Cardiac muscle cell (in vitro differentiated cells and primary cell): Measurements from ENCODE around the gene ACOT9. TPM values are rescaled to one million over a fixed set of nuclear protein-coding genes. Genes with fewer than 3 reads are reported as not detected.

ENCODE experiments used
- DNase-seq, 2 donors: peaks; one replicate each; pipeline versions ENCODE4 v3.0.0 to v3.0.0-alpha.2; 2010 to 2017; ENCODE audit warnings: low read depth in 1 of 2, low spot score in 1 of 2
- H3K27ac ChIP-seq: fragments of 200-600 bp; sonication (generic); 2 replicates; pipeline ENCODE4 v1.5.1; 2016
- H3K27me3 ChIP-seq: fragments of 200-600 bp; sonication (generic); 2 replicates; pipeline ENCODE4 v1.6.0; 2016; ENCODE audit warnings: control low read depth
- H3K36me3 ChIP-seq: fragments of 200-600 bp; sonication (generic); 2 replicates; pipeline ENCODE4 v1.5.1; 2016; ENCODE audit warnings: control low read depth
- H3K4me1 ChIP-seq: fragments of 200-600 bp; sonication (generic); 2 replicates; pipeline ENCODE4 v1.8.1; 2017; ENCODE audit warnings: low read depth, mild to moderate bottlenecking, mixed run types
- H3K4me3 ChIP-seq: fragments of 200-600 bp; sonication (generic); 2 replicates; pipeline ENCODE4 v1.5.1; 2016; ENCODE audit warnings: mild to moderate bottlenecking
- H3K9me3 ChIP-seq: fragments of 200-600 bp; sonication (generic); 2 replicates; pipeline ENCODE4 v1.5.1; 2017; ENCODE audit warnings: low read depth, mild to moderate bottlenecking, control low read depth
- CTCF ChIP-seq: IDR thresholded peaks from 2 replicates; pipeline ENCODE4 v1.5.1; 2012; ENCODE audit warnings: low read depth, mild to moderate bottlenecking, low read length
- polyA plus RNA-seq: library from polyadenylated mRNA; unstranded; fragments of >200 nt; fragmentation: Nextera tagmentation; extraction: Ambion mirVana; gene quantifications from 2 replicates; pipeline ENCODE4 v1.2.1, GENCODE V29; 2016
- total RNA-seq: library from RNA; depleted of rRNA; stranded (reverse); fragments of >200 nt; gene quantifications from 2 replicates; pipeline ENCODE4 v1.2.3, GENCODE V29; 2016

Gene ACOT9
- total and polyA plus RNA-seq, 2 experiments from 2014 or later, result 22.2 to 31.1 TPM

GRCh38 chrX:23659339-23659738 is 83.7 kb downstream of the ACOT9 start:
- TF ChIP-seq CTCF, result no peak
- no peak overlapping the region for H3K4me3 ChIP-seq

GRCh38 chrX:23656684-23657083 is 86.4 kb downstream of the ACOT9 start:
- Histone ChIP-seq H3K27me3 (no peaks in the 10 kb centered on the region), H3K27ac (no peak overlapping the region), H3K4me3 (no peak overlapping the region), H3K4me1 (no peaks in the 10 kb centered on the region), H3K9me3 (no peaks in the 10 kb centered on the region), H3K36me3 (no peaks in the 10 kb centered on the region)
- TF ChIP-seq CTCF, result no peak
- no peak for DNase-seq

More at GRCh38 chrX:23659339-23659738, 83.7 kb downstream of the ACOT9 start:
- no peaks in the 10 kb centered on the region for H3K36me3 ChIP-seq
- H3K27ac ChIP-seq, result no peak overlapping the region
- no peaks in the 10 kb centered on the region for H3K4me1 ChIP-seq
- no peaks in the 10 kb centered on the region for H3K27me3 ChIP-seq
- no peaks in the 10 kb centered on the region for H3K9me3 ChIP-seq
- no peak for DNase-seq

DNA sequence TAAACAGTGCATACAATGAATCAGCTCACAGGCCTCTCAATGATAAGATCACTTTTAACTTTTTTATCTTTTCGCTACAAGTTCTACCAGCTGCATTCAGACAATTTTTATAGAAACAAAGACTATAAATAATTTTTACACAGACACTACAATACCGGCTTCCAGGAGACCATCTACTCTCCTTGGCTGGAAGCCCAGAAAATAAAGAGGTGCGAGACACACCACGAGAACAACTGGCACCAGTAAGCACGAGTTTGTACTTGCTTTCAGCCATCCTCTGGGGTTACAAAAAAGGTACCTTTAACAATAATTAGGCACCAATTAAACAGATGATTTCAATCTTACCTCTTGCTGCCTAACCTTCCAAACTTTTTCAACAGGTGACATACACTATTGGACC is 87.0 kb downstream of the ACOT9 start:
- Histone ChIP-seq H3K4me3 (no peak overlapping the region), H3K27ac (no peak overlapping the region), H3K27me3 (no peaks in the 10 kb centered on the region), H3K36me3 (no peaks in the 10 kb centered on the region), H3K4me1 (no peaks in the 10 kb centered on the region), H3K9me3 (no peaks in the 10 kb centered on the region)
- no peak for DNase-seq
- no peak for TF ChIP-seq CTCF

Other genes starting within 250 kb of the ACOT9 start
- 353 and 397 TPM in 2 replicates for gene PRDX4, start 75.8 kb downstream of the ACOT9 start, total RNA-seq
- 402 and 404 TPM in 2 replicates for gene PRDX4, start 75.8 kb downstream of the ACOT9 start, polyA plus RNA-seq
- gene SAT1, start 39.9 kb upstream of the ACOT9 start, total RNA-seq, result 89.8 and 238 TPM in 2 replicates
- 127 and 290 TPM in 2 replicates for gene SAT1, start 39.9 kb upstream of the ACOT9 start, polyA plus RNA-seq
- 44.9 and 74.7 TPM in 2 replicates for gene APOO, start 164.7 kb upstream of the ACOT9 start, total RNA-seq
- 135 and 161 TPM in 2 replicates for gene APOO, start 164.7 kb upstream of the ACOT9 start, polyA plus RNA-seq
- gene CXorf58, start 164.7 kb upstream of the ACOT9 start, total RNA-seq, result 0.21 and 0.45 TPM in 2 replicates
- 0.43 and 0.90 TPM in 2 replicates for gene CXorf58, start 164.7 kb upstream of the ACOT9 start, polyA plus RNA-seq